CD4-positive, alpha-beta memory T cell (primary cell): ENCODE data around the gene IHH. TPM values are rescaled to one million over a fixed set of nuclear protein-coding genes. Genes with fewer than 3 reads are reported as not detected.
A peak's percentile ranks its signal among the peaks of the same experiment; 100 is the strongest.

Experiments
- CTCF ChIA-PET: fragments of 350-600 bp; sonication (Branson Sonifier 250); formaldehyde crosslinking; loops from one replicate; lab custom pipeline; 2021; ENCODE audit warnings: inconsistent platforms; ENCODE audit not compliant: partially characterized antibody; lab: Charles Lee
- POLR2A ChIA-PET: fragments of 350-600 bp; sonication (Branson Sonifier 250); formaldehyde crosslinking; loops from one replicate; lab custom pipeline; 2021; ENCODE audit not compliant: partially characterized antibody; lab: Charles Lee
- DNase-seq, 5 donors: peaks; one replicate each; pipeline versions ENCODE4 v3.0.0 to v3.0.0-alpha.2; 2020 to 2022; ENCODE audit warnings: mixed read lengths in 1 of 5
- H3K27ac ChIP-seq: one replicate; pipeline ENCODE4 v1.7.0; 2013; ENCODE audit warnings: low read depth, low read length
- H3K27me3 ChIP-seq: 2 replicates; pipeline ENCODE4 v1.7.0; 2013; ENCODE audit warnings: mild to moderate bottlenecking, low read length, moderate library complexity; ENCODE audit not compliant: insufficient read depth
- H3K36me3 ChIP-seq: 2 replicates; pipeline ENCODE4 v1.7.0; 2013; ENCODE audit warnings: mild to moderate bottlenecking, low read length, moderate library complexity; ENCODE audit not compliant: insufficient read depth
- H3K4me1 ChIP-seq: 2 replicates; pipeline ENCODE4 v1.7.0; 2013; ENCODE audit warnings: mild to moderate bottlenecking, low read length, moderate library complexity; ENCODE audit not compliant: insufficient read depth
- H3K4me3 ChIP-seq, 2 donors: one replicate each; pipeline ENCODE4 v1.7.0; 2013; ENCODE audit warnings: low read length in 2 of 2, mild to moderate bottlenecking in 1 of 2
- H3K9me3 ChIP-seq, 2 donors: one replicate each; pipeline ENCODE4 v1.7.0; 2013; ENCODE audit warnings: low read length in 2 of 2, control low read depth in 1 of 2; ENCODE audit not compliant: control insufficient read depth in 1 of 2
- H3K27ac Mint-ChIP-seq, 7 donors: one replicate each; pipeline ENCODE4 v1.8.0; 2020 to 2021; ENCODE audit warnings: mixed read lengths in 7 of 7, mild to moderate bottlenecking in 6 of 7, inconsistent platforms in 3 of 7, moderate library complexity in 3 of 7
- H3K27me3 Mint-ChIP-seq, 2 donors: one replicate each; pipeline ENCODE4 v1.8.0; 2020 to 2021; ENCODE audit warnings: mixed read lengths in 2 of 2
- H3K36me3 Mint-ChIP-seq, 2 donors: one replicate each; pipeline ENCODE4 v1.8.0; 2020 to 2021; ENCODE audit warnings: mixed read lengths in 2 of 2, inconsistent platforms in 1 of 2, mild to moderate bottlenecking in 1 of 2
- H3K4me1 Mint-ChIP-seq, 4 donors: one replicate each; pipeline ENCODE4 v1.8.0; 2020 to 2021; ENCODE audit warnings: mixed read lengths in 4 of 4, mild to moderate bottlenecking in 1 of 4
- H3K4me3 Mint-ChIP-seq, 8 donors: one replicate each; pipeline ENCODE4 v1.8.0; 2020 to 2021; ENCODE audit warnings: mixed read lengths in 8 of 8, mild to moderate bottlenecking in 7 of 8, moderate library complexity in 6 of 8, inconsistent platforms in 3 of 8
- H3K9me3 Mint-ChIP-seq, 8 donors: one replicate each; pipeline ENCODE4 v1.8.0; 2020 to 2021; ENCODE audit warnings: mixed read lengths in 8 of 8, mild to moderate bottlenecking in 5 of 8, inconsistent platforms in 3 of 8, moderate library complexity in 1 of 8
- intact Hi-C: fragments of 100-400 bp; cut with micrococcal nuclease; formaldehyde crosslinking; loops from one replicate; pipeline ENCODE4 v1.15.1; 2023
- polyA plus RNA-seq, 2 donors: library from polyadenylated mRNA; unstranded; fragments of 300-500 nt; fragmentation: Illumina TruSeq; gene quantifications; one replicate each; pipeline ENCODE4 v1.2.3, GENCODE V29; 2021
- total RNA-seq, 2 experiments: library from RNA; stranded (reverse); gene quantifications; one replicate each; pipeline ENCODE4 v1.2.3, GENCODE V29; 2021

Gene IHH
- total and polyA plus RNA-seq, 4 experiments from 2014 or later, result 0.17 TPM; not detected in 3

DNA sequence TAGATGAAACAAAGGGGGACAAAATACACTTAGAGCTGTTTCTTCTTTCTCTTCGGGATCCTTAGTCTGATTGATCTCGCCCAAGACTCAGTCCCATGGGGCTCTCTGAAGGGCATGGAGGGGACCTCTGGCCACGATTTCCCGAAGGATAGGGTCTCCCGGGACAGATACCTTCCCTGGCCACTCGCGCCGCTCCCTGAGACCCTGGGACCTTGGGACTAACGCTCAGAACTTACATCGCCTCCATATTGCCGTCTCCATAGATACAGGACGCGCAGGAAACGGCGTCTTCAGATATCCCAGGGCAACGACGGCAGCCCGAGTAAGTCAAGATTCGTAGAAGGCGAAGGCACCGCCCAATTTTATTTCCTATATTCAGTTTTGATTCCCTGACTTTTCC, 19.5 kb downstream of the IHH start, which contains the start of gene CFAP65:
TSS of gene CFAP65 (minus strand) at position 265 of the 400 bp plus-strand sequence. CDS start 2,468 bp downstream, outside the sequence.
- H3K9me3 ChIP-seq, result no peaks in the 10 kb centered on the region
- intact Hi-C loops, result no loop called here
- H3K27me3 ChIP-seq, result peaks cover 15% of the 10 kb centered on the region
- Mint-ChIP-seq H3K4me3 (peak within 1 kb of the TSS; percentile 14 to 80 (median 71)), H3K27me3 (peaks cover 49 to 56% of the 10 kb centered on the region in 2 donors), H3K36me3 (no peaks in the 10 kb centered on the region), H3K9me3 (peaks cover 0 to 2% (median 0%) of the 10 kb centered on the region in 8 donors), H3K27ac (no peak within 1 kb of the TSS), H3K4me1 (peaks cover 6 to 14% (median 8%) of the 10 kb centered on the region in 4 donors)
- CTCF ChIA-PET, result interaction anchor here (0.7 to 2.5 kb wide), 5 partner anchors 11 to 254 kb away, joined by 3 to 12 read pairs (median 3); no protein-coding TSS in a partner anchor
- peak in 3 of 5 donors; percentile 25 to 36 (median 29) for DNase-seq
- no peaks in the 10 kb centered on the region for H3K36me3 ChIP-seq
- H3K27ac ChIP-seq, result no peak within 1 kb of the TSS
- H3K4me1 ChIP-seq, result peaks cover 9% of the 10 kb centered on the region
- POLR2A ChIA-PET, result no interaction called here
- no peak within 1 kb of the TSS for H3K4me3 ChIP-seq

- no peaks in the 10 kb centered on the region for H3K9me3 ChIP-seq
- Mint-ChIP-seq H3K27me3 (peaks cover 44 to 57% of the 10 kb centered on the region in 2 donors), H3K27ac (no peak overlapping the region), H3K36me3 (no peaks in the 10 kb centered on the region), H3K4me1 (peaks cover 6 to 14% (median 8%) of the 10 kb centered on the region in 4 donors), H3K4me3 (no peak overlapping the region), H3K9me3 (peaks cover 0 to 2% (median 0%) of the 10 kb centered on the region in 8 donors)
- H3K4me3 ChIP-seq, result no peak overlapping the region
- H3K27ac ChIP-seq, result no peak overlapping the region
- ChIA-PET POLR2A (no interaction called here), CTCF (interaction anchor here (1.1 to 2.9 kb wide), 2 partner anchors 9 to 18 kb away, joined by 3 to 13 read pairs; no protein-coding TSS in a partner anchor)
- no peak for DNase-seq
- H3K4me1 ChIP-seq, result peaks cover 9% of the 10 kb centered on the region
- peaks cover 15% of the 10 kb centered on the region for H3K27me3 ChIP-seq
- intact Hi-C loops, result no loop called here
- no peaks in the 10 kb centered on the region for H3K36me3 ChIP-seq
Observed at GRCh38 chr2:219038600-219038999, 22.1 kb downstream of the IHH start.

- H3K4me3 ChIP-seq, result no peak overlapping the region
- POLR2A ChIA-PET, result no interaction called here
- CTCF ChIA-PET, result interaction anchor here (1.1 to 2.9 kb wide), 2 partner anchors 8 to 18 kb away, joined by 3 to 13 read pairs; no protein-coding TSS in a partner anchor
- H3K9me3 ChIP-seq, result no peaks in the 10 kb centered on the region
- intact Hi-C loops, result no loop called here
- peaks cover 0 to 2% (median 0%) of the 10 kb centered on the region in 8 donors for H3K9me3 Mint-ChIP-seq
- peaks cover 6 to 14% (median 8%) of the 10 kb centered on the region in 4 donors for H3K4me1 Mint-ChIP-seq
- no peaks in the 10 kb centered on the region for H3K36me3 ChIP-seq
- H3K36me3 Mint-ChIP-seq, result no peaks in the 10 kb centered on the region
- H3K27me3 Mint-ChIP-seq, result peaks cover 46 to 56% of the 10 kb centered on the region in 2 donors
- H3K27me3 ChIP-seq, result peaks cover 15% of the 10 kb centered on the region
- no peak overlapping the region for H3K27ac ChIP-seq
- no peak overlapping the region for H3K4me3 Mint-ChIP-seq
- H3K27ac Mint-ChIP-seq, result no peak overlapping the region
- H3K4me1 ChIP-seq, result peaks cover 9% of the 10 kb centered on the region
- no peak for DNase-seq
Observed at GRCh38 chr2:219037783-219038499, 22.8 kb downstream of the IHH start.

- ChIA-PET CTCF (interaction anchor here (0.7 to 1.1 kb wide), 2 partner anchors 9 to 12 kb away, joined by 3 read pairs; no protein-coding TSS in a partner anchor), POLR2A (no interaction called here)
- Mint-ChIP-seq H3K4me3 (no peak overlapping the region), H3K27me3 (peaks cover 37 to 42% of the 10 kb centered on the region in 2 donors), H3K27ac (no peak overlapping the region), H3K9me3 (no peaks in the 10 kb centered on the region), H3K4me1 (peaks cover 0 to 2% (median under 1%) of the 10 kb centered on the region in 4 donors), H3K36me3 (no peaks in the 10 kb centered on the region)
- peaks cover 6% of the 10 kb centered on the region for H3K27me3 ChIP-seq
- H3K4me1 ChIP-seq, result peaks cover 2% of the 10 kb centered on the region
- intact Hi-C loops, result no loop called here
- H3K36me3 ChIP-seq, result no peaks in the 10 kb centered on the region
- no peak overlapping the region for H3K27ac ChIP-seq
- H3K9me3 ChIP-seq, result no peaks in the 10 kb centered on the region
- no peak for DNase-seq
- H3K4me3 ChIP-seq, result no peak overlapping the region
Observed at GRCh38 chr2:219035942-219036341, 24.8 kb downstream of the IHH start.

DNA sequence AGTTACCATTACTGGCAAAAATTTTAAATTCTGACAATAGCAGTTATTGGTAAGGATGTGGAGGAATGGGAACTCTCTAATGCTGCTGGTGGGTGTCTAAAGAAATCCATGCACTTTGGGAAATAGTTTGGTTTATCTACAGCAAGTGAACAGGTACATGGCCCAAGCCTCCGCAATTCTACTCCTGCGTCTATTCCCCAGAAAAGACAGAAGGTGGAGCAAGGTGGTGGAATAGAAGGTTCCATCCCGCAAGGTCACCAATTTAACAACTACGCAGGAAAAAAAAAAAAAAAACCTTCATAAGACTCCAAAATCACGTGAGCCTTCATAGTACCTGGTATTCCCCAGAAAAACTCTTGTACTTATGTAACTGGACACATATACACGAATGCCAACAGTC, 25.9 kb downstream of the IHH start:
- Histone ChIP-seq H3K4me3 (no peak overlapping the region), H3K27me3 (no peaks in the 10 kb centered on the region), H3K4me1 (no peaks in the 10 kb centered on the region), H3K36me3 (no peaks in the 10 kb centered on the region), H3K27ac (no peak overlapping the region), H3K9me3 (no peaks in the 10 kb centered on the region)
- H3K9me3 Mint-ChIP-seq, result no peaks in the 10 kb centered on the region
- H3K4me3 Mint-ChIP-seq, result no peak overlapping the region
- H3K4me1 Mint-ChIP-seq, result peaks cover 0 to 1% (median 0%) of the 10 kb centered on the region in 4 donors
- peaks cover 39 to 40% of the 10 kb centered on the region in 2 donors for H3K27me3 Mint-ChIP-seq
- H3K27ac Mint-ChIP-seq, result no peak overlapping the region
- no peaks in the 10 kb centered on the region for H3K36me3 Mint-ChIP-seq
- DNase-seq, result no peak
- POLR2A ChIA-PET, result no interaction called here
- intact Hi-C loops, result no loop called here
- CTCF ChIA-PET, result no interaction called here

DNA sequence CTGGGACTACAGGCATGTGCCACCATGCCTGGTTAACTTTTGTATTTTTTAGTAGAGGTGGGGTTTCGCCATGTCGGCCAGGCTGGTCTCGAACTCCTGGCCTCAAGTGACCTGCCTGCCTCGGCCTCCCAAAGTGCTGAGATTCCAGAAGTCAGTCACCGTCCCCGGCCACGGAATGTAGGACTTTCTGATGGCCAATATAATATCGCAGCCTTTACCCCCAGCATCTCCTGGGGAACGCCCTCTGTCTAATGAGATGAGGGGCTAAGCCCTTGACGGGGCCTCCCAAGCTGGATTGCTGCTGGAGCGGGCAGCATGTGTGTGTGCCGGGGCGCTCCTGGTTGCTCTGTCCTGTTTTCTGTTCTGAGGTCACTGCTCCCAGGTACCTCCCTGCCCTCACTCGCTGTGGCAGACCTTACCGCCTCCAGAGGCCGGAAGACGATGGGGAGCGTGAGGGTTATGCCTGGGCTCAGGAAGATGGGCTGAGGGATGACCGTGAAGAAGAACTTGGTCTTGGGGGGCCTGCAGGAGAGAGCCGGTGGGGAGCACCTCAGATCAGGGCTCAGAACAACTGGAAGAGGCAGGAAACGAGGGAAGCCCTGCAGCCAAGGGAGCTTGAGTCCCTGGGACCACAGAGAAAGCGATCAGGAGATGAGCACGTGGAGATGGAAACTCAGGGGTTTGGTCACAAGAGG, 28.5 kb downstream of the IHH start:
- Histone ChIP-seq H3K4me3 (no peak overlapping the region), H3K9me3 (no peaks in the 10 kb centered on the region), H3K36me3 (no peaks in the 10 kb centered on the region), H3K4me1 (no peaks in the 10 kb centered on the region), H3K27me3 (no peaks in the 10 kb centered on the region), H3K27ac (no peak overlapping the region)
- Mint-ChIP-seq H3K27me3 (peaks cover 27 to 33% of the 10 kb centered on the region in 2 donors), H3K27ac (no peak overlapping the region), H3K4me1 (peaks cover 0 to 1% (median 0%) of the 10 kb centered on the region in 4 donors), H3K4me3 (no peak overlapping the region), H3K9me3 (no peaks in the 10 kb centered on the region), H3K36me3 (no peaks in the 10 kb centered on the region)
- CTCF ChIA-PET, result interaction anchor here (0.6 to 3.4 kb wide), 3 partner anchors 21 to 123 kb away, joined by 3 to 62 read pairs (median 5); no protein-coding TSS in a partner anchor
- intact Hi-C loops, result no loop called here
- POLR2A ChIA-PET, result no interaction called here
- DNase-seq, result no peak
